Esophagus squamous epithelium (tissue), 4 donors: Measurements from ENCODE around the gene AMPD2.

Experiments used
- POLR2A ChIP-seq, 4 donors: fragments of 450-650 bp; IDR thresholded peaks; one replicate each; pipeline ENCODE4 v1.6.1; 2017; ENCODE audit warnings: antibody characterized with exemption in 4 of 4, mild to moderate bottlenecking in 4 of 4, moderate library complexity in 3 of 4
- TF ChIP-seq, protein P1 (sequence below), 6 experiments: fragments of 450-650 bp in 4 of 6; fragments of 200-600 bp in 2 of 6; sonication (generic) in 2 of 6; IDR thresholded peaks; one replicate each; pipeline ENCODE4 v1.5.1; 2016 to 2019; ENCODE audit warnings: antibody characterized with exemption in 6 of 6, mild to moderate bottlenecking in 4 of 6, moderate library complexity in 4 of 6

DNA sequence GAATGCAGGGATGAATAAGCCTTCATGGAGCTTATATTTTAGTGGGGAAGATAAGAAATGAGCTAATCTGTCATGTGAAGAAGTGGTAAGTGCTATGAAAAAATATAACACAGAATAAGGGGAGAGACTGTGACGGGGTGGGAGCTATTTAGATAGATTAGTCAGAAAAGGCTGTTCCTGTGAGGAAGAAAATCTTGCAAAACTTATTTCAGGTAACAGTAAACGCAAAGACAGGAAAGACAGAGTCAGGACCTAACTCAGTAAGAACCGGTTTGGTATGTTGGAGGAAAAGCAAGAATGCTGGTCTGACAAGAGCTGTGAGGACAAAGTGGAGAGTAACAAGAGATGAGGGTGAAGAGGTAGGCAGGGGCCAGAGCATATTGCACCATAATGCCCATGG lies 49.2 kb upstream of the AMPD2 start:
- TF ChIP-seq POLR2A (IDR thresholded peaks at IDR 0.05): no peak
- TF ChIP-seq, protein P1, sequence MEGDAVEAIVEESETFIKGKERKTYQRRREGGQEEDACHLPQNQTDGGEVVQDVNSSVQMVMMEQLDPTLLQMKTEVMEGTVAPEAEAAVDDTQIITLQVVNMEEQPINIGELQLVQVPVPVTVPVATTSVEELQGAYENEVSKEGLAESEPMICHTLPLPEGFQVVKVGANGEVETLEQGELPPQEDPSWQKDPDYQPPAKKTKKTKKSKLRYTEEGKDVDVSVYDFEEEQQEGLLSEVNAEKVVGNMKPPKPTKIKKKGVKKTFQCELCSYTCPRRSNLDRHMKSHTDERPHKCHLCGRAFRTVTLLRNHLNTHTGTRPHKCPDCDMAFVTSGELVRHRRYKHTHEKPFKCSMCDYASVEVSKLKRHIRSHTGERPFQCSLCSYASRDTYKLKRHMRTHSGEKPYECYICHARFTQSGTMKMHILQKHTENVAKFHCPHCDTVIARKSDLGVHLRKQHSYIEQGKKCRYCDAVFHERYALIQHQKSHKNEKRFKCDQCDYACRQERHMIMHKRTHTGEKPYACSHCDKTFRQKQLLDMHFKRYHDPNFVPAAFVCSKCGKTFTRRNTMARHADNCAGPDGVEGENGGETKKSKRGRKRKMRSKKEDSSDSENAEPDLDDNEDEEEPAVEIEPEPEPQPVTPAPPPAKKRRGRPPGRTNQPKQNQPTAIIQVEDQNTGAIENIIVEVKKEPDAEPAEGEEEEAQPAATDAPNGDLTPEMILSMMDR (IDR thresholded peaks at IDR 0.05): no peak
